PC-3 (cell line): ENCODE measurements around the gene MEG3. TPM values are rescaled to one million over a fixed set of nuclear protein-coding genes. Genes with fewer than 3 reads are reported as not detected.
A peak's percentile ranks its signal among the peaks of the same experiment; 100 is the strongest.

Source experiments
- ATAC-seq: fragments of 200-7000 bp; cut with Tn5 transposase; 2 replicates; pipeline ENCODE4 v1.9.1; 2020; ENCODE audit warnings: mild to moderate bottlenecking, moderate library complexity
- BruUV-seq: library from RNA; stranded (reverse); fragments of 400-500 nt; replicated peaks from 2 replicates; lab custom pipeline; 2021; lab: Mats Ljungman, UMichigan
- CTCF ChIA-PET: fragments of 300-600 bp; sonication (Branson Sonifier 250); formaldehyde crosslinking; loops from one replicate; lab custom pipeline; 2022; ENCODE audit warnings: antibody characterized with exemption; lab: Charles Lee
- POLR2A ChIA-PET: fragments of 300-600 bp; sonication (Branson Sonifier 250); formaldehyde crosslinking; loops from one replicate; lab custom pipeline; 2022; ENCODE audit warnings: antibody characterized with exemption; ENCODE audit not compliant: unreplicated experiment; lab: Charles Lee
- DNase-seq: peaks from one replicate; pipeline ENCODE4 v3.0.0-alpha.2; 2015
- H2AFZ ChIP-seq: fragments of 300-600 bp; sonication (generic); 2 replicates; pipeline ENCODE4 v1.6.0; 2016; ENCODE audit warnings: antibody characterized with exemption, low read length
- H3F3A ChIP-seq: fragments of 300-600 bp; sonication (generic); one replicate; pipeline ENCODE4 v1.6.0; 2017; ENCODE audit warnings: antibody characterized with exemption, low read length, control low read depth, mild to moderate bottlenecking; ENCODE audit not compliant: unreplicated experiment
- H3K27ac ChIP-seq: fragments of 300-600 bp; sonication (generic); 2 replicates; pipeline ENCODE4 v1.5.1; 2016; ENCODE audit warnings: mild to moderate bottlenecking, low read length
- H3K27me3 ChIP-seq: fragments of 300-600 bp; sonication (generic); 2 replicates; pipeline ENCODE4 v1.6.1; 2016; ENCODE audit warnings: low read length, mixed read lengths
- H3K36me3 ChIP-seq: fragments of 300-600 bp; sonication (generic); 2 replicates; pipeline ENCODE4 v1.6.1; 2016; ENCODE audit warnings: low read depth, mixed run types, low read length, mixed read lengths
- H3K4me1 ChIP-seq: fragments of 300-600 bp; sonication (generic); 2 replicates; pipeline ENCODE4 v1.5.1; 2016; ENCODE audit warnings: low read length; ENCODE audit not compliant: insufficient read depth
- H3K4me2 ChIP-seq: fragments of 300-600 bp; sonication (generic); 2 replicates; pipeline ENCODE4 v1.6.0; 2016; ENCODE audit warnings: low read length
- H3K4me3 ChIP-seq: fragments of 300-600 bp; sonication (generic); 2 replicates; pipeline ENCODE4 v1.5.1; 2016; ENCODE audit warnings: mild to moderate bottlenecking, low read length, mixed read lengths
- H3K79me2 ChIP-seq: fragments of 300-600 bp; sonication (generic); 2 replicates; pipeline ENCODE4 v1.6.1; 2017; ENCODE audit warnings: low read length, mixed read lengths
- H3K9ac ChIP-seq: fragments of 300-600 bp; sonication (generic); 2 replicates; pipeline ENCODE4 v1.6.0; 2016; ENCODE audit warnings: mild to moderate bottlenecking, low read length
- H3K9me2 ChIP-seq: fragments of 300-600 bp; sonication (generic); replicated peaks from 2 replicates; pipeline ENCODE4 v1.6.1; 2016; ENCODE audit warnings: mixed run types, low read length, mixed read lengths
- H3K9me3 ChIP-seq: fragments of 300-600 bp; sonication (generic); 2 replicates; pipeline ENCODE4 v1.6.1; 2016; ENCODE audit warnings: low read length, mixed read lengths
- H4K20me1 ChIP-seq: fragments of 300-600 bp; sonication (generic); 2 replicates; pipeline ENCODE4 v1.6.1; 2016; ENCODE audit warnings: low read length, mixed read lengths
- EZH2 ChIP-seq: fragments of 300-600 bp; sonication (generic); IDR thresholded peaks from one replicate; pipeline ENCODE4 v1.6.1; 2017; ENCODE audit warnings: antibody characterized with exemption, mild to moderate bottlenecking, low read length; ENCODE audit not compliant: unreplicated experiment
- EZH2phosphoT487 ChIP-seq: fragments of 300-600 bp; sonication (generic); IDR thresholded peaks from 2 replicates; pipeline ENCODE4 v1.6.1; 2018; ENCODE audit warnings: mild to moderate bottlenecking, antibody characterized with exemption, low read length, borderline replicate concordance
- intact Hi-C: fragments of 100-400 bp; cut with micrococcal nuclease; formaldehyde crosslinking; loops from 2 replicates; pipeline ENCODE4 v1.9.0; 2023
- total RNA-seq: library from RNA; depleted of rRNA; stranded (reverse); fragments of >200 nt; gene quantifications from 2 replicates; pipeline ENCODE4 v1.2.3, GENCODE V29; 2014
- TF ChIP-seq, protein P1 (sequence below): fragments of 300-600 bp; sonication (generic); conservative IDR thresholded peaks from 2 replicates; pipeline ENCODE4 v1.5.1; 2017; ENCODE audit warnings: antibody characterized with exemption, low read depth, mild to moderate bottlenecking, low read length

Gene MEG3
- total RNA-seq, 1 experiment from 2014 or later = not detected

DNA sequence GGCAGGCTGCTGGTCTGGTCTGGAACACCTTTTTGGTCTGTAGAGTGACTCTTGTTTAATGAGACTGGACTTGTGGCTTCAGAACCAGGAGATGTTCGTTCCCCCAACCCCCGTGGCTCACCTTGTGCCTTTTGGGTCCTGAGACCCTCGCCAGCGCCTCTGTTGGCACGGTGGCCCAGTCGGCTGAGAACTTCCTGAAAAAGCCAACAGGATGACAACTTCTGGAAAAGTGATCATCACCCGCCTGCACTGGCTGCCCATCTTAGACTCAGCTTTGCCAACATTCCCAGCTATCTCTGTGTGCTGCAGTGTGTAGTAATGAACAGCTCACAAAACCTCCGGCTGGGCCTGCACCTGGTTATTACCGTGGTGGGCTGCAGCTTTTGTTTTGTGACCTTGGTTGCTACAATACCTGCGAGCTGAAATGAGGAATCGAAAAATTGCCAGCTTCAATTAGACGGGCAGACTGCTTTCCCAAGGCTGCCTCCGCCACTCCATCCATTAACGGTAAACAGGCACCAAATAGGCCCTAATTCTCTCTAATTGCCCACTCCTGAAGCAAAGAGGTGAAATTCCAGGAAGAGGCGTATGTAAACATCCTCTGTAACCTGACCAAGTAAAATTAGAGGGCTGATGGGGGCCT, 16.0 kb downstream of the MEG3 start:
- CTCF ChIA-PET = no interaction called here
- peaks cover 2% of the 10 kb centered on the region; the same call in 1 of the 2 replicates for H3K27me3 ChIP-seq
- no TSS peak for BruUV-seq
- H3K36me3 ChIP-seq = no peaks in the 10 kb centered on the region
- no peaks in the 10 kb centered on the region for H3K79me2 ChIP-seq
- ATAC-seq (no peak), DNase-seq (no peak)
- no peaks in the 10 kb centered on the region for H3K9me3 ChIP-seq
- no peaks in the 10 kb centered on the region for H4K20me1 ChIP-seq
- no peak overlapping the region for H3K27ac ChIP-seq
- no peaks in the 10 kb centered on the region for H3K4me1 ChIP-seq
- POLR2A ChIA-PET = no interaction called here
- TF ChIP-seq EZH2 = no peak
- TF ChIP-seq, protein P1, sequence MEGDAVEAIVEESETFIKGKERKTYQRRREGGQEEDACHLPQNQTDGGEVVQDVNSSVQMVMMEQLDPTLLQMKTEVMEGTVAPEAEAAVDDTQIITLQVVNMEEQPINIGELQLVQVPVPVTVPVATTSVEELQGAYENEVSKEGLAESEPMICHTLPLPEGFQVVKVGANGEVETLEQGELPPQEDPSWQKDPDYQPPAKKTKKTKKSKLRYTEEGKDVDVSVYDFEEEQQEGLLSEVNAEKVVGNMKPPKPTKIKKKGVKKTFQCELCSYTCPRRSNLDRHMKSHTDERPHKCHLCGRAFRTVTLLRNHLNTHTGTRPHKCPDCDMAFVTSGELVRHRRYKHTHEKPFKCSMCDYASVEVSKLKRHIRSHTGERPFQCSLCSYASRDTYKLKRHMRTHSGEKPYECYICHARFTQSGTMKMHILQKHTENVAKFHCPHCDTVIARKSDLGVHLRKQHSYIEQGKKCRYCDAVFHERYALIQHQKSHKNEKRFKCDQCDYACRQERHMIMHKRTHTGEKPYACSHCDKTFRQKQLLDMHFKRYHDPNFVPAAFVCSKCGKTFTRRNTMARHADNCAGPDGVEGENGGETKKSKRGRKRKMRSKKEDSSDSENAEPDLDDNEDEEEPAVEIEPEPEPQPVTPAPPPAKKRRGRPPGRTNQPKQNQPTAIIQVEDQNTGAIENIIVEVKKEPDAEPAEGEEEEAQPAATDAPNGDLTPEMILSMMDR = no peak
- no peak for TF ChIP-seq EZH2phosphoT487
- no peak overlapping the region for H2AFZ ChIP-seq
- no peak overlapping the region for H3K4me2 ChIP-seq
- no peaks in the 10 kb centered on the region for H3F3A ChIP-seq
- intact Hi-C loops = no loop called here
- H3K9ac ChIP-seq = no peak overlapping the region
- no peak overlapping the region for H3K4me3 ChIP-seq
- no peaks in the 10 kb centered on the region for H3K9me2 ChIP-seq

DNA sequence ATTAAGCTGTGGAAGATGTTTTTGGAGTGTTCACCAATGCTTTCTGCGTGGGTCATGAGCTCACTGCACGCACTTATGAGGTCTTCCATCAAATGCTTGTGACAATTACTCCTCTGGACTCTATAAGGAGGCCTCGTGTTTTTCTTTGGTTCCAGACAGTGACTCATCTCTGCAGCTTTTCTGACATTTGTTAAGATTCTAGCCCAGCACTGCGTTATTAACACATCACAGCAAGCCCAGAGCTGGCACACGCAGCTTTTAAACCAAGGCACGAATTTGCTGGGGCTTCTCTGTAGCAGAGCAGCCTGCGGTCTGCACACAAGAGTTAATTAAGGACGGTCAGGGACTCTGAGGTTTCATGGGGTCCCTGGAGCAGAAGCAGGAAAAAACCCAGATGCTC, 16.9 kb downstream of the MEG3 start:
- Histone ChIP-seq H4K20me1 (no peaks in the 10 kb centered on the region), H3K4me1 (no peaks in the 10 kb centered on the region), H3K27me3 (no peaks in the 10 kb centered on the region), H3K9me2 (no peaks in the 10 kb centered on the region), H3K4me2 (no peak overlapping the region), H3K36me3 (no peaks in the 10 kb centered on the region), H3K4me3 (no peak overlapping the region), H2AFZ (no peak overlapping the region), H3K79me2 (no peaks in the 10 kb centered on the region), H3K27ac (no peak overlapping the region), H3K9me3 (no peaks in the 10 kb centered on the region), H3F3A (no peaks in the 10 kb centered on the region), H3K9ac (no peak overlapping the region)
- ChIA-PET CTCF (no interaction called here), POLR2A (no interaction called here)
- TF ChIP-seq EZH2phosphoT487 (no peak), EZH2 (no peak)
- TF ChIP-seq, protein P1 = no peak
- intact Hi-C loops = no loop called here
- peak; percentile 40; the same call in 1 of the 2 replicates for ATAC-seq
- BruUV-seq = no TSS peak
- no peak for DNase-seq

DNA sequence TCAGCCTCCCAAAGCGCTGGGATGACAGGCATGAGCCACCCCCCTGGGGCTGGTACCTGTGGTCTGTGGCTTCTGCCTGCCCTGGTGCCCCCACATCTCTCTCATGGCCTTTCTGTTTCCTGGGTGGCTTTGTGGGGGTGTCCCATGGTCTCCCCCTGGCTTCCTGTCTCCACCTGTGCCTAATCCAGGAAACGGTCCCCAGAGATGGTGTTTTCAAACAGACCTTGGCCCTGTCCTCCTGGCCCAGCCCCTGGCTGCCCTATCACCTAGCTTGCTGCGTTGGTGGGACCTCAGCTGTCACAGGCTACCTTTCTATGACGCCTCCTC, 18.1 kb downstream of the MEG3 start:
- Histone ChIP-seq H3F3A (no peaks in the 10 kb centered on the region), H2AFZ (no peak overlapping the region), H3K4me1 (peaks cover 2% of the 10 kb centered on the region), H3K27me3 (no peaks in the 10 kb centered on the region), H3K4me3 (no peak overlapping the region), H3K9me2 (no peaks in the 10 kb centered on the region), H3K9me3 (no peaks in the 10 kb centered on the region), H3K9ac (no peak overlapping the region), H3K27ac (no peak overlapping the region), H4K20me1 (no peaks in the 10 kb centered on the region), H3K79me2 (no peaks in the 10 kb centered on the region), H3K4me2 (no peak overlapping the region), H3K36me3 (no peaks in the 10 kb centered on the region)
- CTCF ChIA-PET = no interaction called here
- no TSS peak for BruUV-seq
- TF ChIP-seq, protein P1 = no peak
- no peak for TF ChIP-seq EZH2
- TF ChIP-seq EZH2phosphoT487 = no peak
- POLR2A ChIA-PET = no interaction called here
- DNase-seq = no peak
- no peak for ATAC-seq
- intact Hi-C loops = no loop called here
